ENCODE measurements around the gene ABCA13.

Gene ABCA13

DNA sequence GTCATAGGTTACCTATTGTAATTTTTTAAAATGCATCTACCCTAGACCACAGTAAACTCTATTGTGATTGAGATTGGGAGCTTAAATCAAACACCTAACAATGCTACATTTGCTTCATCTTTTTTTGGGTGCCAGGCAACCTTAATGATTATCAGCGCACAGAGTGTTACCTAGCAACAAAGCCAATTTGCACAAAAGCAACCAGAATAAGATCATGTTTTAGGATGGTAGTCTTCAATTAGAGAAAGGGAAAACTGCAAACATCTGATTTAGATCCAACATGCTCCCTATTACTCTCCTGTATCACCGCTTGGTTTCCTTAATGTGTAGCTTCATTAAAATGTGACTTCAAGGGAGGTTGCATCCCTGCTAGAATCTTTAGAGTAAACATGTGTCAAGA, 226.9 kb downstream of the ABCA13 start:
- ChIA-PET POLR2A (no interaction called here), CTCF (no interaction called here)
- no peak for DNase-seq (ENCODE audit: low read depth, low spot score)
- TF ChIP-seq, protein P1, sequence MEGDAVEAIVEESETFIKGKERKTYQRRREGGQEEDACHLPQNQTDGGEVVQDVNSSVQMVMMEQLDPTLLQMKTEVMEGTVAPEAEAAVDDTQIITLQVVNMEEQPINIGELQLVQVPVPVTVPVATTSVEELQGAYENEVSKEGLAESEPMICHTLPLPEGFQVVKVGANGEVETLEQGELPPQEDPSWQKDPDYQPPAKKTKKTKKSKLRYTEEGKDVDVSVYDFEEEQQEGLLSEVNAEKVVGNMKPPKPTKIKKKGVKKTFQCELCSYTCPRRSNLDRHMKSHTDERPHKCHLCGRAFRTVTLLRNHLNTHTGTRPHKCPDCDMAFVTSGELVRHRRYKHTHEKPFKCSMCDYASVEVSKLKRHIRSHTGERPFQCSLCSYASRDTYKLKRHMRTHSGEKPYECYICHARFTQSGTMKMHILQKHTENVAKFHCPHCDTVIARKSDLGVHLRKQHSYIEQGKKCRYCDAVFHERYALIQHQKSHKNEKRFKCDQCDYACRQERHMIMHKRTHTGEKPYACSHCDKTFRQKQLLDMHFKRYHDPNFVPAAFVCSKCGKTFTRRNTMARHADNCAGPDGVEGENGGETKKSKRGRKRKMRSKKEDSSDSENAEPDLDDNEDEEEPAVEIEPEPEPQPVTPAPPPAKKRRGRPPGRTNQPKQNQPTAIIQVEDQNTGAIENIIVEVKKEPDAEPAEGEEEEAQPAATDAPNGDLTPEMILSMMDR (IDR thresholded peaks at IDR 0.05; ENCODE audit: insufficient read depth, low read length, missing control alignments), result no peak
- H3K4me3 ChIP-seq (ENCODE audit: low read depth, low read length), result no peak overlapping the region

DNA sequence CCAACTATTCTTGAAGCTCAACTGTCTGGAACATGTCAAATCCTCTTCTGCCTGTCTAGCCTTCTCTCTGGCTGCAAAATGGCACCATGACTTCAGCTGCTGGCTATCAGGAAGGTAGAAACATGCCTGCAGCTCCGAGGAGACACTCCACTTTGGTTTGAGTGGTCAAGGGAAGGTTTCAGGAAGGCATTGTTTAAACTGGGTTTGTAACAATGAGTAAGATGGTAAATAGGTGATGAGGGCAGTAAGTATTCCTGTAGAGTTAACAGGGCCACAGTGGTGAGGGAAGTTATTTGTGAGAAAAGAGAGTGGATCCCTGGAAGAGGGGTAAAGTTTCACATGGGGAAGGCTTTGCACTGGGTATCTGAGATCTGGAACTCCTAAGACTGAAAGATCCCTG, 231.5 kb downstream of the ABCA13 start:
- no peak for DNase-seq (ENCODE audit: low read depth, low spot score)
- POLR2A ChIA-PET, result no interaction called here
- TF ChIP-seq, protein P1 (IDR thresholded peaks at IDR 0.05; ENCODE audit: insufficient read depth, low read length, missing control alignments), result no peak
- no peak overlapping the region for H3K4me3 ChIP-seq (ENCODE audit: low read depth, low read length)
- CTCF ChIA-PET, result no interaction called here

DNA sequence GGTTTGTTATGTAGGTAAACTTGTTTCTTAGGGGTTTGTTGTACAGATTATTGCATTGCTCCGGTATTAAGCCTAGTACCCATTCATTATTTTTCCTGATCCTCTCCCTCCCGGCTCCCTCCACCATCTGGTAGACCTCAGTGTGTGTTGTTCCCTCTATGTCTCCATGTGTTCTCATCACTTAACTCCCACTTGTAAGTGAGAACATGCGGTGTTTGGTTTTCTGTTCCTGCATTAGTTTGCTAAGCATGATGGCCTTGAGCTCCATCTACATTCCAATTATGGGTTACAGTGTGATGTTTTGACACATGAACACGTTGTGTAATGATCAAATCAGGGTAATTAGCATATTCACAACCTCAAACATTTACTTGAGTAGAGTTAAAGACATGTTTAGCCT, 237.5 kb downstream of the ABCA13 start:
- ChIA-PET POLR2A (no interaction called here), CTCF (no interaction called here)
- H3K4me3 ChIP-seq (ENCODE audit: low read depth, low read length), result no peak overlapping the region
- TF ChIP-seq, protein P1 (IDR thresholded peaks at IDR 0.05; ENCODE audit: insufficient read depth, low read length, missing control alignments), result no peak
- DNase-seq (ENCODE audit: low read depth, low spot score), result no peak

DNA sequence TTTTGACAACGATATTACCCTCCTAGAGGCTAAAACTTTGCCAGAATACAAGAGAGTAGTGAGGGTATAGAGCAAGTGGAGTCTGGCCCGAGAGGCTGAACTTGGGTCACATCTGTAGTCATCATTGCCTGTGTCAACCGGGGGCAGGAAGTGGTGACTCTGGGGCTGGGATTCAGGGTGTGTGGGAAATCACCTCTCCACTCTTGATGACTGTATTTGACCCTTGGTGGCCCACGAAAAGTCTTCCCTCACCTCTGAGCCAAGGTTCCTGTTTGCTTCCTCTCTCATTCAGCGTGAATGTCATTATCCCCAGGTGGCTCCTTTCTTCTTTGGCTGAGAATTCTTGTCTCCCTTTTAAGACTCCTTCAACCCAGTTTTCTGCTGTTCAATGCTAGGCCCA, 240.4 kb downstream of the ABCA13 start:
- CTCF ChIA-PET, result no interaction called here
- TF ChIP-seq, protein P1 (IDR thresholded peaks at IDR 0.05; ENCODE audit: insufficient read depth, low read length, missing control alignments), result no peak
- POLR2A ChIA-PET, result no interaction called here
- no peak for DNase-seq (ENCODE audit: low read depth, low spot score)
- no peak overlapping the region for H3K4me3 ChIP-seq (ENCODE audit: low read depth, low read length)

DNA sequence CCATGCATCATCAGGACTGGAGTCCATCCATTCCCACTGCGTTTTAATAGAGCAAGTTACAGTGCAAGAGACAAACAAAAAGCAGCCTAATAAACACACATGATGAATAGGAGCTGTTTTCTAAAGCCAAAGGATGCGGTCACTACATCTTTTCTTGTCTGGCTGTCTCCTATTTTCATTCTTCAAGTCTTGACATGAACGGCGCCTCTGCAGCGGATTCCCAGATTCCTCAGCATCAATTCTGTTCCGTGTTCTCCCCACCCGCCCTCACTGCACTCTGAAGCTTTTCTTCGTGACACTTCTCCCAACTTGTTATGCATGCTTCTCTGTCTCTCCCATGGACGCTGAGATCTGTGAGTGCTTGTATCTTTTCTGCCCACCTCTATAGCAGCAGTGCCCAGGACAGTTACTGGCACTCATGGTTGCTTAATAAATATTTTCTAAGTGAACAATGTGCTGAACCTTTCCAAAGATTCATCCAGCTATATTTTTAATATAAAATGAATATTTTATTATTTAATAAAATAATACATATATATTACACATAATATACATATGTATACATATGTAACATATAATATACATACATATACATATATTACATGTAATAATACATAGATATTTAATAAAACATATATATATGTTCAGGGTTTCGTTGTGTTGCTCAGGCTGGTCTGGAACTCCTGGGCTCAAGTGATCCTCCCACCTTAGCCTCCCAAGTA, 242.9 kb downstream of the ABCA13 start:
- ChIA-PET CTCF (no interaction called here), POLR2A (no interaction called here)
- H3K4me3 ChIP-seq (ENCODE audit: low read depth, low read length), result no peak overlapping the region
- TF ChIP-seq, protein P1 (IDR thresholded peaks at IDR 0.05; ENCODE audit: insufficient read depth, low read length, missing control alignments), result no peak
- no peak for DNase-seq (ENCODE audit: low read depth, low spot score)

DNA sequence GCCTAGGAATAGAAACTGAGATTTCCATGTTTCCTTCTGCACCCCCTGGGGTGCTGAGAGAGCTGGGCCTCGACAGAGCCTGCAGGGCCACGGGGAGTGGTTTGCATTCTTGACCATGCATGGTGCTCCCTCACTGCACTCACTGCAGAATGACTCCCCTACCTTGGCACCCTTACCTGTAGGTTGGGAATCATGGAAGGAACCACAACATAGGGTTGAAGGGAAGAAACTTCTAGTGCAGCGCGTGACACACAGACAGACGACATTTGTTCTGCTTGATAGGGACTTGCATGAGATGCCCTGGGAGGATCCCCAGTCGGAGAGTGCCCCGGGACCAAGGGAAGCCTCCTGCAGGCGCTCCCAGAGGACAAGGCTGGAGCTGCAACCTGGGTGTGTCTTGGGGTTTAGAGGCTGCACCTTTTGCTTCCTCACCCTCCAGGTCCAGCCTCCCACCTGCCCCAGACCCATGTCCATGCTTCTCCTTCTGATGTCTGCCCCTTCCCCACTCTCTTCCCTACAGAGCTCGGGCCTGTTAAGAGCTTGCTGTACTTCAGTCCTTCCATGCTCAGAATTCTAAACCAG, 245.2 kb downstream of the ABCA13 start:
- ChIA-PET POLR2A (no interaction called here), CTCF (no interaction called here)
- TF ChIP-seq, protein P1 (IDR thresholded peaks at IDR 0.05; ENCODE audit: insufficient read depth, low read length, missing control alignments), result no peak
- no peak for DNase-seq (ENCODE audit: low read depth, low spot score)
- no peak overlapping the region for H3K4me3 ChIP-seq (ENCODE audit: low read depth, low read length)
